HG03432 (cell line): ENCODE results near the gene HOXD10.

Source experiments
- ATAC-seq: cut with Tn5 transposase; IDR thresholded peaks from one replicate; pipeline ENCODE4 v1.9.1; 2021; ENCODE audit warnings: mild to moderate bottlenecking, moderate library complexity; ENCODE audit not compliant: unreplicated experiment

Gene HOXD10

GRCh38 chr2:176094349-176094748 lies 22.2 kb upstream of the HOXD10 start:
- ATAC-seq, result no peak

DNA sequence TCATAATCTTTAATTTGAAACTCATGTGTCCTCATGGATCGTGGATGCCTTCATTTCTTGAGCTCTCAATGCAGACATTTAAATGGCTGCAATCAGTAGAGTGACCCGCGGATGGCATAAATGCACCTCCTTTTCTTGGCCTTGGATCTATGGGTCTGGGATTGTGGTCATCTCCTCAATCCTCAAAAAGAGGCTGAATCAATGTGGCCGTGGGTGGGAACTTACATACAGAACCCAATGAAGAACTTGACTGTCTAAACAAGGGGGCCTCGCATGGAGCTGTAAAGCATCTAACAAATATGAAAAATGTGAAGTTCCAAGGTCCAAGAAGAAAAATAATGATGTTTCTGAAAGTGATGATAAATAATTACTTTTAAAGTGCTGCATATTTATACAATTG lies 21.2 kb upstream of the HOXD10 start:
- no peak for ATAC-seq

- ATAC-seq, result no peak
Measured at GRCh38 chr2:176096243-176096985, 20.2 kb upstream of the HOXD10 start.

- peak; percentile 95 for ATAC-seq
Measured at GRCh38 chr2:176096986-176097819, 19.4 kb upstream of the HOXD10 start.

- ATAC-seq, result no peak
Measured at GRCh38 chr2:176097820-176098365, 18.7 kb upstream of the HOXD10 start.

GRCh38 chr2:176098366-176099158 lies 18.0 kb upstream of the HOXD10 start:
- no peak for ATAC-seq

- ATAC-seq, result no peak
Measured at GRCh38 chr2:176099159-176099727, 17.3 kb upstream of the HOXD10 start.

GRCh38 chr2:176099728-176100546 lies 16.6 kb upstream of the HOXD10 start, which contains the start of gene HOXD12:
Gene HOXD12, plus strand, starts transcription at chr2:176099795. Its CDS starts 7 bp downstream, at chr2:176099802.
- ATAC-seq, result no peak

DNA sequence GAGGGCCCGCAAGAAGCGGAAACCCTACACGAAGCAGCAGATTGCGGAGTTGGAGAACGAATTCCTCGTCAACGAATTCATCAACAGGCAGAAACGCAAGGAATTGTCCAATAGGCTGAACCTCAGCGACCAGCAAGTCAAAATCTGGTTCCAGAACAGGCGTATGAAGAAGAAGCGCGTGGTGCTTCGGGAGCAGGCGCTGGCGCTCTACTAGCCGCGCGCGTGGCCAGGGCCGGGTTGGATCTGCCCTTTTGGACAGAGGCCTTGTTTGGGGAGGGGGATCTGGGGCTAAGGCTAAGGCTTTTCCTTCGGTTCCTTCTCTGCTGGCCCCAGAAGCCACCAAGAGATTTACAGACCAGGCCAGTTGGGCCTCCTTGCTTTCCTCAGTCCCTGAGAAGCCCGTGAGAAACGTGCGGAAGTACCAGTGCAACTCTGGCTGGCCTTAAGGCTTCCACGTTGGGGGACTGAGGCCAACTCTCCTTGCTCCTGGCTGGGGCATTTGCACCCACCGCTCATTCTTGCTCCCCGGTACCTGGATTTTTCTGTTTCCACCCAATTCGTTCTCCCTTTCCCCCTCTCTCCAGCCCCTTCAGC lies 15.9 kb upstream of the HOXD10 start:
- ATAC-seq, result no peak

GRCh38 chr2:176101216-176101830 lies 15.3 kb upstream of the HOXD10 start:
- no peak for ATAC-seq

DNA sequence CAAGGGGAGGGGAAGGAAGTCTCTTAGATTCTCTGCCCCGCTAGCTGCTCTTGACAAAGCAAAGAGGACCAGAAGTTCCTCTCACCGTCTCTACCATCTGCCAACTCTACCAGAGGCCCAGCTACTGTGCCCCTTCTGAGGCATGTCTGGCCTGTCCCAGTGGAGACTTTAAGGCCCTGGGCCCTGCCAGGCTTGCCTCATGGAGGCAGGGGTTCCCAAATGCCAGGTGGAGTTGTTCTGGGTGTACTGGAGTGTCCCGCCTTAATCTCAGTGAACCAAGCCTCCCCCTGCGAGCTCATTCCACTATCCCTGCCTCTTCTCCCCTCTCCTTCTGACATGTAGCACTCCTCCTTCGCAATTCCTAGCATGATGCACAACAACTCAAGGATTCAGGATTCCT lies 14.7 kb upstream of the HOXD10 start:
- no peak for ATAC-seq

DNA sequence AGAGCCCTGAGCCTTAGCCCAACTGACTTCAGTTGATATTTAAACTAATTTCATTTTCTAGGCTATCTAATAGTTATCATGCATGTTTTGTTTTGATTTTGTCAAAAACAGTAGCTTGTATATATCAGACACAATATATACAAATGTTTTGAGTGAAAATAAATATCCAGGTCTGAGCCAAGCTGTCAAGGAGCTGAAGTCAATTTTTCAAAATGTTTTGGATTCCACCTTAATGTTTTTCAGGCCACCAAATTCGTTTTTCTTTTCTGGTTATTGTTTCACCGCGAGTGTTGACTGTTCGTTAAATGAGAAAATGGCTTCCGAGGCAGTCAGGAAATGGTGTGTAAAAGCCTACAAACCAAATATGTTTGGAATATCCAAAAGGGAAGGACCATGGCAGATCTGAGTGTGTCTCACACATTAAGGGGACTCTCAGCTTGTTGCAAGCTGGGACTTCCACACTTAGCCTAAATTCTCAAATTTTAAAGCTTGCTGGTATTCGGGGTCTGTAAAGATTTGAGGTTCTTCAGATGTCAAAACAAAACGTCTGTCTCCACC lies 14.2 kb upstream of the HOXD10 start:
- ATAC-seq, result no peak

DNA sequence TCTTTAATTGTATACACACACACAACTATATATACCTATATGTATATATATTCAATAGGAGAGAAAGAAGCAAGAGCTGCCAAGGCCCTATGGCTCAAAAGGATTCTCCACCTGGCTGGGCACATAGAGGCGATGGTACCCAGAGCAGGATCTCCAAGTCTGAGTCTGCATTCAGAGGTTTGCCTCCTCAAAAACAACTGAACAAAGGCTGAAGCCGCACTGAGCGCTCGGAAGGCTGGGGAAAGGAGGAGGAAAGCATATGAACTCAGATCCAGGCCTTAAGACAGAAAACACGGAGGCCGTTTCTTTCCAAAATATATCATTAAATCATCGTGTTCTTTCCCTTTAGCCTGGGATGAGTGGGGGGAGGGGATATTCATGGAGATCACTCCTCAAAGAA lies 13.4 kb upstream of the HOXD10 start:
- no peak for ATAC-seq

GRCh38 chr2:176103742-176104315 lies 12.7 kb upstream of the HOXD10 start:
- ATAC-seq, result no peak

GRCh38 chr2:176104316-176105077 lies 12.1 kb upstream of the HOXD10 start:
- no peak for ATAC-seq

GRCh38 chr2:176105078-176105729 lies 11.4 kb upstream of the HOXD10 start:
- ATAC-seq, result no peak
